GM21367 (cell line): ENCODE results near the gene COQ6.
"Not testable (repeated sequence)": the region's sequence is repeated elsewhere in the genome, so short reads cannot be mapped to it uniquely, and the experiment has no call there.

Experiments used
- ATAC-seq: cut with Tn5 transposase; IDR thresholded peaks from one replicate; pipeline ENCODE4 v1.9.1; 2021; ENCODE audit not compliant: unreplicated experiment

COQ6 gene

DNA sequence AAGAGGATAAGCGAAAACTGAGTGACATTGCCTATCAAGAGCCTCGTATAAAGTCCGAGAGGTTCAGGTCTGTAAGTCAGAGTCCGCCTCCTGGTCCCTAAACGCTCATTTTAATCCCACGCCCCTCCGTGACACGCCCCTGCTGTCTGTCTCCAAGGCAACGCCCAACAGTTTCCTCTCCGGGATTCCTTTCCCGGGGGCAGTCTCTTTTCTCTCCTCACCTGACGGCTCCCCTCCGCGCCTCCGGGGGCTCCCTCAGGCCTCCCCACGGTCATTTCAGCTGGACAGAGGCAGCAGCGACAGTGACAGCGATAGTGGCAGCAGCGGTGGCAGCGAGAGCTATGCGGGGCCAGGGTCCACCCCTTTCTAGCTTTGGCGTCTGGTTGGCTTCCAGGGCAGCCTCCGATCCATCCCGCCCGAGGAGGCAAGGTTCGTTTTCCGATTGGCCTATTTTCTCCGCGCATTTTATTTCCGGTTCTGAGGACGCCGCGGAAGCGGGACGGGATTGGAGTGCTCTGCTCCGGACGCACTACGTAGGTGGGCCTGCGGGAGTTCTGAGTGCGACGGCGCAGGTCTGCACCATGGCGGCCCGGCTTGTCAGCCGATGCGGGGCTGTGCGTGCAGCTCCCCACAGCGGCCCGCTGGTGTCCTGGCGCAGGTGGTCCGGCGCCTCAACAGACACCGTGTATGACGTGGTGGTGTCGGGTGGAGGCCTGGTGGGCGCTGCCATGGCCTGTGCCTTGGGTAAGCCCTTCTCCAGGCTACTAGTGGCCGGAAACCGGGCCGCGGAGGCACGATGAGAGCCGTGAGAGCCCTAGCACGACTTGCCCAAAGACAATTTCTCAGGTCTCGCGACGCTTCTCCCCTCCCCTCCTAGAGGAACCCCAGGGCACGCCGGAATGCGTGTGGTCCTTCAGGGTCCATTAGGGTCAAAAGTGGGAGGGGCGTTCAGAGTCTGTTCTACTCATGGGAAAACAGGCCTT is at the start of gene COQ6, which contains the start of gene FAM161B:
COQ6 (plus strand) TSS at position 551 of the 983 bp plus-strand sequence; CDS start at position 582, 31 bp downstream.
FAM161B (minus strand) TSS at position 343 of the 983 bp plus-strand sequence; CDS start at position 275, 68 bp downstream.
- peak; percentile 80 for ATAC-seq

DNA sequence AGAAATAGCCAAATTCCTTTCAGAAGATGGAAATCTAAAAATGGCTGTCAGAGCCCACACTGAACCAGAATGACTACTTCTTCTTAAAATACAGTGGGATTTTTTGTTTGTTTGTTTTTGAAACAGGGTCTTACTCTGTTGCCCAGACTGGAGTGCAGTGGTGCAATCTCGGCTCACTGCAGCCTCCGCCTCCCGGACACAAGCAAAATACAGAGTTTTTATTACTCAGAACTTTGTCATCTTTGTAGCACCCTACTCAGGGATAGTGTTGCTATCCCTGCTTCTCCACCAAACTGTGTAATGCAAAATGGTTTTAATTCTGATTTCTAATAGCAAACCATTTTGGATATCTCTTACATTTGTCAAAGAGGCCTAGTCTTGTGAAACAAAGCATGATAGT is 47.1 kb upstream of the COQ6 start:
- no peak for ATAC-seq

DNA sequence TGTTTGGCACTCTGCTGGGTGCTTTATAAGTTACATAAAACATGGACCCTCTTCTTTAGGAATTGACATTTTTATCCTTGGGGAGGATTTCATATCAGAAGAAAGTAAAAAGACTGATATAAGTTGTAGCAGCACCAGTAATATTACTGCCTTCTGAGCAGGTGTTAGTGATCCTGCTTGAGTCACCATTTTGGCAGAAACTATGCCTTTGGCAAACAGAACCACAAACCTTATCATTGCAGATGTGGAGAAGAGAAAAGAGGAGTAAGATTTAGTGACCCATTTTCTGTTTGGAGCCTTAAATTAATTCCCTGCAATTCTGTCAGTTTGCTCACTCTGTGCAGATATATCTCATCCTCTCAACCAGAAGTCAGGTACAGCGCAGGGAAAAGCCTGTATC is 40.4 kb upstream of the COQ6 start:
- no peak for ATAC-seq

DNA sequence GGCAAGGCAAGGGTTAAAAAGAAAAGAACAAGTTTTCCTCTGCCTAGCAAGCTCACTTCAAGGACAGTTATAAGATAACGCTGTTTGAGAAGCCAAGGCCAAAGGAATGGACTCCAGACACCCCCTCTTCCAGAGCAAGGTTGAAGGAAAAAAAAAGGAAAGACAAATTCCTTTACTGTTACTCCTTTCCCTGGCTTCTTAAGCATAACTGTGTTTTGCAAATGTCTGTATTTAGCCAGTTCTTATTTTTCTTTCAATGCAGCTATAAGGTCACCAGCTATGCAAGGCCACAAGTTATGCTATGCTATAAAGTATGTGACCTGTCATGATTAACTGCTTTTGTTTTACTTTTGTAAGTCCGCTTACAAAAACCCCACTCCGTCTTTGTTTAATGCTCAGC is 36.8 kb upstream of the COQ6 start:
- ATAC-seq = no peak

DNA sequence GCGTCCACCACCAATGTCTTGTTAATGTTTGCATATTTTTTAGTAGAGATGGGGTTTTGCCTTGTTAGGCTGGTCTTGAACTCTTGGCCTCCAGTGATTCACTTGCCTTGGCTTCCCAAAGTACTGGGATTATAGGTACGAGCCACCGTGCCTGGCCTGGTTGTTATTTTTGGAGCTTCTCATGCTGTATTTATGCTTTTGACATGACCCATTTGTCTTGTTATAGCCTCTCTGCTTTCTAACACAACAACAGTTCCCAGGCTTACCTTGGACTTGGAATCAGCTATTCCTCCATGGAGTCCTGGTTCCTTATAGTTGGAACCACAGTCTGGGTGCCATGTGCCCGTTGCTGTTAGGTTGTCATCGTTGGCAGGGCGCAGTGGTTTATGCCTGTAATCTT is 33.8 kb upstream of the COQ6 start:
- ATAC-seq = no peak

DNA sequence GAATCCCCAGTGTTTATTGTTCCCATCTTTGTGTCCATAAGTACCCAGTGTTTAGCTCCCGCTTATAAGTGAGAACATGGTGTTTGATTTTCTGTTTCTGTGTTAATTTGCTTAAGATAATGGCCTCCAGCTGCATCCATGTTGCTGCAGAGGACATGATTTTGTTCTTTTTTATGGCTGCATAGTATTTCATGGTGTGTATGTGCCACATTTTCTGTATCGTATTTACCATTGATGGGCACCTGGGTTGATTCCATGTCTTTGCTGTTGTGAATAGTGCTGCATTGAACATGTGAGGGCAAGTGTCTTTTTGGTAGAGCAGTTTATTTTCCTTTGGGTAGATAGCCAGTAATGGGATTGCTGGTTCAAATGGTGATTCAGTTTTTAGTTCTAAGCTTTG is 30.6 kb upstream of the COQ6 start:
- not testable (repeated sequence) for ATAC-seq

DNA sequence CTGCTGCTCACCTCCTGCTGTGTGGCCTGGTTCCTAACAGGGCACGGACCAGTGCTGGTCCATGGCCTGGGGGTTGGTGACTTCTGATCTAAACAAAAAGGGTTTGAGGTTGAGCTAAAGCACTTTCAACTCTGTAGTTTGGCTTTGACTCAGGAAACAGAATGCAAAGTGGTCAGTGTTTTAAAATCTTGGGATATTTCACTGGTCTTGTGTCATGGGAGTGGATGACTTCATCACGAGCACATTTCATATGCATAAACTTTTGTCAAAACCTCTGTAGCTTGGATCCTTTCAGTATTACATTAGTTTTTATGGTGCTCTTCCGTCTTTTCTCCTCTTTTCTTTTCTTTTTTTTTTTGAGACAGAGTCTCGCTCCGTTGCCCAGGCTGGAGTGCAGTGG is 25.8 kb upstream of the COQ6 start:
- no peak for ATAC-seq

DNA sequence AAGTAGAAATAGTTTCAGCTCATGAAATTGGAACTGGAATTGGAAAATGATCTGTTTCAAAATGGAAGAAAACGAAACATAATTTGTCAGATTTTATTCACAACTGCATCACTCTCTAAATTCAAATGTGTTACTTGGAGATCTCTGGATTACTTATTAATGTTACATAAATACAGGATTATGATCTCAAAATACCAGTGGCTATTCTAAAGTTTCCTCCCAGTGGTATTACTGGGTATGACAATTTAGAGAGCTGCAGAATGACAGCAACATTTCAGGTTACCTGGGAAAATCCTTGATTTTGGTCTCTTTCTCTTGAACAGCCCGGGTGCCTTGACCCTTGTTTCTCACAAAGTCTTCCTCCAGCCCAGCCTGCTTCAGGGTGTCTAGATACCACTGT is 14.4 kb upstream of the COQ6 start:
- no peak for ATAC-seq

DNA sequence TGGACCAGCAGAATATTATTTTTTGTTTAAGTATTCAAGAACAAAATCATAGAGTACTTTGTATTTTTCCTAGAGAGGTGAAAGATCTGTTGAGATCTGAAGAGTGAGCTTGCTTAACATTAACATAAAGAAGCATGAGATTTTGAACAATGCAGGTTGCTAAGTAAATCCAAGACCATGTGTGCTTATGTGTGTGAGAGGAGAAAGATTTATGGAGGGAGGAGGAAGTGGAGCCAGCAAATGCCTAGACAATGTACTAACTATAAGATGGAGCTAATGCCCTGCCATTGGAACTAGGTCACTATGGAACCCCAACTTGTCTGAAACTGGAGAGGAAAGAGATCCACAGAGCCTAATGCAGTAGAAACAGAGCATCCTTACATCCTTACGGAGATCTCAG is 13.6 kb upstream of the COQ6 start:
- no peak for ATAC-seq

DNA sequence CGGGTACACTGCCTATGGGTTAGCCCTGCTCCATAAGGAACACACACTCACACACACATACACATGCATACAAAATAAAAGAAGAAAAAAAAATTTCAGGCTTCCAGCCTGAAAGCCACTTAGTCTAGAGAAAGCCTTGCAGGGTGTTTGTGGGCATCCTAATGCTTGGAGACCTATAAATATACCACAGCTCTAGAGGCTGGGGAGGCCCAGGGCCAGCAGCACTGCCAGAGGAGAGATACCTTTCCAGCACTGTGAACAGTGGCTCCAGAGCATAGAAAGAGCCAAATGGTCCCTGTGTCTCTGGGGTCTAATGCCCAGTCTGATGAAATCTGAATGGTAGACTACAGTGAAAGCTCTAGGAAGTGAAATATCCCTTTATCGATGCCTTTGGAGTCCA is 13.1 kb upstream of the COQ6 start:
- no peak for ATAC-seq

DNA sequence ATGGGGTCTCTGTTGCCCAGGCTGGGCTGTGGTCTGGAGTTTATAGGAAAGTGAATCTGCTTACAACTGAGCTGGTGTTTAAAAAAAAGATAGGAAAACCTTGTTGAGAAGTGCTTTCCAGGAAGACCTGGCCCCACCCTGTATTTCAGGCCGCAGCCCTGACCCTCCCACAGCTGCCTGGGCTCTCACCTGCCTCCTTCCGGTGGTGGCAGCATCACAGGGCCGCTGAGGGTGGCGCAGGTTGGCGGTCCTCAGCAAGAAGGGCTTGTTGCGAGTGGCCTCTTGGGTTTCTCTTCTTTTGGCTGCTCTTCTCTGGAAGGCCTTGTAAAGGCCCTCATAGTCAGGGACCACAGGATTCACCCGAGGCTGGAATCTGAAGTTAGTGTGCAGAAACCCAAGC is 7.9 kb upstream of the COQ6 start:
- no peak for ATAC-seq

DNA sequence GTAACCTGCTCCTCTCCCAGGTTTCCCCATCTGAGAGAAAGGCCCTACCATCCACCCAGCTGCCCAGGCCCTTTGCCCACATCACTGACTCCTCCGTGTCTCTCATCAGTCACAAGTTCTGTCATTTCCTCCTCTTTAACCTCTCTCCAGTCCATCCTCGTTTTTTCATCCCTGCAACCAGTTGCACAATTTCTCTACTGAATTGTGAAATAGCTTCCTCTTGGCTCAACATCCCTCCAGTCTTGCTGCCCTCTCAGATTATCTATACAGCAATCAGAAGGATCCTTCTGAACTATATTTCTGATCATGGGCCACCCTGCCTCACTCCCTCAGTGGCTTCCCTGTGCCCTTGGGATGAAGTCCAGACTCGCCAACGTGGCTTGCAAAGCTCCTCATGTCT is 7.0 kb upstream of the COQ6 start:
- no peak for ATAC-seq

DNA sequence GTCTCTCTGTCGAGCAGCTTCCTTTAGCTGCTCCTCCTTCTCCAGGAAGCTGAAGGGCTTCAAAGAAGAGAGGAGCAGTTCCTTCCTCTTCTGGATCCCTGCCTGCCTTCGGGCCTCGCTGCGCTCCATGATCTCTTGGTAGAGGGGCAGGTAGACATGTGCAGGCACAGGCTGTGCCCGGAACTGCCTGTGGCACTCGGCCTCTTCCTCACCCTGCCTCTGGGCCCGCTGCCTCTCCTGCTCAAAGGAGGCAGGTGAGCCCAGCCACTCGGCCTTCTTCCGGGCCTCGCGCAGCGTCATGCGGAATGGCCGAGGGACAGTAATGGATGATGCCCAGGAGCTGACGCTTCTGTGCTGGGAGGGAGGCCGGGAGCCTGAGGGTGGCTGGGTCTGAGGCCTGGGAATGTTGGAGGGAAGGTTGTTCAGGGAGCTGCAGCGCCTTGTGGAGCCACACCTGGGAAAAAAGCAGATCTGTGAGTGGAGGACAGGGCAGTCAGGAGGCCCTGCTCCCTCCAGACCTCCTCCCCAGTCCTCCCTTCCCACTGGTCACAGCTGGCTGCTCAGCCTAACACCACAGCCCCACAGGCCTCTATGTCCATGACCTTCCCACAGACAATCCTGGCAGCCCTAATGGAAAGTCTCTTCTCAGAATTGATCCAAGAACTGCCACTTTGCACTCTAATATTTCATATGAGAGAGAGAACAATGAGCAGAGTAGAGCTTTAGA is 5.5 kb upstream of the COQ6 start:
- ATAC-seq = no peak

DNA sequence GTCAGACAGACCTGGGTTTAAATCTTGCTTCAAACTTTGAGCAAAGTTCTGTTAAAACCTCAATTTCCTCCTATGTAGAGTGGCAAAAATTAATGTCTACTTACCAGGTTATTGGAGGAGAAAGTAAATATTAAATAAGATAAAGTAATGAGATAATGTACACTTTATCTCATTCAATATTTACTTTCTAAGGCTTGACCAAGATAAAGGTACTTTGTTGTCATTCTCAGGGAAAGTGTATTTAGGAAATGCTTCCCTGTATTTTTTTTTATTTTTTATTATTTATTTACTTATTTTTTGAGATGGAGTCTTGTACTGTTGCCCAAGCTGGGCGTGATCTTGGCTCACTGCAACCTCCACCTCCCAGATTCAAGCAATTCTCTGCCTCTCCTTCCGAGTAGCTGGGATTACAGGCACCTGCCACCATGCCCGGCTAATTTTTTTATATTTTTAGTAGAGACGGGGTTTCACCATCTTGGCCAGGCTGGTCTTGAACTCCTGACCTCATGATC is 4.9 kb upstream of the COQ6 start:
- ATAC-seq = no peak

DNA sequence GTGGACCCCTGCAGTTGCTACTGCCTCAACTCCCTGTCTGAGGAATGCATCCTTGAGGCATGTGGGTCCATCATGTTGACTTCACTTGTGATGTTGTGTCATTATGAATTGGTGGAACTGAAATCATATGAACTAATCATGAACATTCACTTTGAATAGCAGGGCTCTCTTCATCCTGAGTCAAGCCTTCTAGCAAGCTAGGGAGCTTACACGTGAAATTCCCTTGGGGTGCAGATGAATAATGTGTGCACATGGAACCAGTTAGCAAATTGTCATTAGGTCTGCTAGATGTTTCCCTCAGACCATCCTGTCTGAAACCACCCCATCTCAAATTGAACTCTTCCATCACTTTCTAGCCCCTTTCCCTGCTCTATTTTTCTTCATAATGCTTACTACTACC is 3.6 kb downstream of the COQ6 start:
- no peak for ATAC-seq

DNA sequence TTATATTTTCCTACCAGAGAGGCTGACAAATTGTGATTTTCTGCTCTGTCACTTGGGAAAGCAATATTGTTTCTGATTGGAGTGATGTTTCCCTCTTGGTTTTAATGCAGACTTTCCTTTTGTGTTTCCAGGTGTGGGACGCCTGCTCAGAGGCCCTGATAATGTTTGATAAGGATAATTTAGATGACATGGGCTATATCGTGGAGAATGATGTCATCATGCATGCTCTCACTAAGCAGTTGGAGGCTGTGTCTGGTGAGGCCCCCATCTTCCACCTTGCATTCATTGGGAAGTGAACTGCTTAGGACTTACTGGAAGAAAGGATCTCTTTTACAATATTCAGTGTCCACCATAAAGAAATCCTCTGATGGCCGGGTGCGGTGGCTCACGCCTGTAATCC is 5.6 kb downstream of the COQ6 start:
- no peak for ATAC-seq

DNA sequence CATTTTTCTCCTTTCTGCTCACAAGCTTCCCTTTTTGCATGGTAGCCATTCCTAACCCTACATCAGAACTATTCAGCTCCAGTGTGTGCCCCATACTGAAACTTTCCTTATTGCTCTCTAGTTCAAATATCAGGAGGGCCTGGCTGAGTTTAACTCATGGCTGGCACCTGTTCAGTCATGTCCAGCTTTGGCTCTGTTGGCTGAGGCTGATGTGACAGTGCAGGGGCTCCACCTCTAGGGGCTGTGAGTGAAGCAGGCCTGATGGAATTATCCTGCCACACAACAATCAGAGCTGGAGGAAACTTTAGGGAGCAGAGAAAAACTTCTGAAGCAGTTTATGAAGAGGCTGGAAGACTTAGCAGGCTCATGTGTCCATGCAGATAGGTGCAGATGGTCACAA is 8.5 kb downstream of the COQ6 start:
- ATAC-seq = no peak

DNA sequence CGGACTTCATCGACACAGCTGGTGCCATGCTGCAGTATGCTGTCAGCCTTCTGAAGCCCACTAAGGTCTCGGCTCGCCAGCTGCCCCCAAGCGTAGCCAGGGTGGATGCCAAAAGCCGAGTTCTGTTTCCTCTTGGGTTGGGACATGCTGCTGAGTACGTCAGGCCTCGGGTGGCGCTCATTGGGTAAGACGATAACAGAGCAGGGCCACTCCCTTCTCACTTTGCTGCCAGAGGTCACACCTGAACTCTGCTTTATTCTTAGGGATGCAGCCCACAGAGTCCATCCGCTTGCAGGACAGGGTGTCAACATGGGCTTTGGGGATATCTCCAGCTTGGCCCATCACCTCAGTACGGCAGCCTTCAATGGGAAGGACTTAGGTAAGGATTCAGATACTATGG is 11.1 kb downstream of the COQ6 start:
- no peak for ATAC-seq

DNA sequence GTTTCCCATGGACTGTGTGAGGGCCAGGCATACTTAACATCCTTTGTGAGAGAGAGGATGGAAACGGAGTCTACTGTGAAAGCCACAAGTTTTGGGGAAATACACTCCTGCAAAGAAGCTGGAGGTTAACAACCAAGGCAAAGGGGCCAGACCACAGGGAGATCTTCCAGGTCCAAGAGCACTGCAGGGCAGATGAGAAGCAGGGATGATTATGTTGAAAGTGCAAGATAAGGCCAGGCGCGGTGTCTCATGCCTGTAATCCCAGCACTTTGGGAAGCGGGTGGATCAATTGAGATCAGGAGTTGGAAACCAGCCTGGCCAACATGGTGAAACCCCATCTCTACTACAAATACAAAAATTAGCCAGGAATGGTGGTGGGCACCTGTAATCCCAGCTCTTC is 15.1 kb downstream of the COQ6 start:
- ATAC-seq = no peak

DNA sequence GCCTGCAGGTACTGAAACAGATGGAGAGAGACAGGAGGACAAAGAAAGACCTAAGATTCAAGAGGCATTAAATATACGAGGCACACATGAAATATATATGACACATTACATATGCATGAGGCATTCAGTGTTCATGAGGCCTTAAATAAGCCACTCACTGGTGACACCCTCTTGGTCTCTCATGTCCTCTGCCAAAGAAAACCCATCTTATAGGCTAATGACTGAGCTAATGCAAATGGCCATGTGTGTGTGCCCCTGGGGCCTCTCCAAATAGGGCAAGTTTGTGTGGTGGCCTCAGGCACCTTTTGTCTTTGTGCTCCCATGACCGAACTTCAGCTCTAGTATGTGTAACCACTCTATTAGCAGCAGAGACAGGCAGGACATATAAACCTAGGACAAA is 18.8 kb downstream of the COQ6 start:
- ATAC-seq = no peak

DNA sequence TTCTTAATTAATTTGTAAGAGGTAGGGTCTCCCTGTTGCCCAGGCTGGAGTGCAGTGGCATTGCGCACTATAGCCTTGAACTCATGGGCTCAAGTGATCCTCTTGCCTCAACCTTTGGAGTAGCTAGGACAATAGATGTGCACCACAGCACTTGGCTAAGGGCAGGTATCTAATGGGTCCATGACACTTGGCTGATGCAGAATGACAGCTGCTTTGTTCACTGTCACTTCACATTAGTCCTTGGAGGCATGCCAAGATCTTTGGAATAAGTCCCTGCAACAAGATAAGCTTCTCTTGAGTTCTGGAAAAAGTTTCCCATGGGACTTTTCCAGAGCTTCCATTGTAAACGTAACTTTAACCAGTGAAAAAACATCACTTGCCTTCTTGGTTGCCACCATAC is 23.4 kb downstream of the COQ6 start:
- no peak for ATAC-seq

DNA sequence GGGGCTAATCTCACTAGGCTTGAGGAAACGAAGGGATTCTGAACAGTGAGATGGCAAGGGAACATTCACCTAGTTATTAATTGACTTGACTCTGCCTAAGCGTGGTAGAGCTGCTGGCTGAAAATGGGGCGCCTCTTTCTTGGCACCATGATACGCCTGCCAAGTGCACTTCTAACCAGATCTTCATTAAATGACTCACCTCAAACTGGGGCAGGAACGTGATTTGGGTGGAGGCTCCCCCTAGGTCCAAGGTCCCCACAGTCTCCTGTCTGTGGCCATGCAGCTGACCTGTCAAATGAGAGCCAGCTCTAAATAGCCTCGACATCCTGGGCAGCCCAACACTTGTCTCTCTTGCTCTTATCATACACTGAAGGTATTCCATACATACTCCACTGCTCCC is 26.0 kb downstream of the COQ6 start:
- no peak for ATAC-seq
